HEK293 (cell line): ENCODE measurements around the gene SETD1A.

Source experiments
- CTCF ChIA-PET: fragments of 350-600 bp; formaldehyde crosslinking; extraction: SDS; loops from one replicate; lab custom pipeline; 2021; ENCODE audit warnings: antibody characterized with exemption; lab: Yijun Ruan, JAX
- POLR2A ChIA-PET: fragments of 300-600 bp; formaldehyde crosslinking; extraction: SDS; loops from one replicate; lab custom pipeline; 2020; ENCODE audit warnings: antibody characterized with exemption, inconsistent platforms; lab: Yijun Ruan, JAX
- H3K27ac ChIP-seq: fragments of 200-500 bp; sonication (Bioruptor generic); 2 replicates; pipeline ENCODE4 v1.5.1; 2014; ENCODE audit warnings: low read depth, low read length, control low read depth, inconsistent platforms; ENCODE audit errors: extremely low read depth
- H3K36me3 ChIP-seq, 2 experiments: fragments of 200-500 bp in 1 of 2; sonication (Bioruptor generic) in 1 of 2; 1 replicate in 1 of 2; 2 replicates in 1 of 2; pipeline ENCODE4 v1.5.1; 2014 to 2017; ENCODE audit warnings: inconsistent platforms in 2 of 2, low read length in 2 of 2; ENCODE audit not compliant: control insufficient read depth in 2 of 2, insufficient read depth in 1 of 2
- H3K4me1 ChIP-seq: fragments of 200-500 bp; sonication (Bioruptor generic); 2 replicates; pipeline ENCODE4 v1.5.1; 2014; ENCODE audit warnings: mild to moderate bottlenecking, low read length, inconsistent platforms; ENCODE audit not compliant: control insufficient read depth, insufficient read depth
- H3K4me3 ChIP-seq: 2 replicates; pipeline ENCODE4 v1.5.1; 2011; ENCODE audit warnings: low read depth, mild to moderate bottlenecking, control low read depth, low read length, moderate library complexity
- H3K9me3 ChIP-seq: fragments of 200-500 bp; sonication (Bioruptor generic); 2 replicates; pipeline ENCODE4 v1.5.1; 2014; ENCODE audit warnings: low read depth, low read length, inconsistent platforms; ENCODE audit not compliant: control insufficient read depth, insufficient read depth
- AEBP2 ChIP-seq: fragments of 450-650 bp; formaldehyde crosslinking; IDR thresholded peaks from 2 replicates; pipeline ENCODE4 v1.5.1; 2016; ENCODE audit warnings: missing biosample characterization, missing genetic modification characterization, borderline replicate concordance
- HIC1 ChIP-seq: fragments of 450-650 bp; formaldehyde crosslinking; IDR thresholded peaks from 2 replicates; pipeline ENCODE4 v1.5.1; 2016; ENCODE audit warnings: missing biosample characterization, missing genetic modification characterization
- HOXC10 ChIP-seq: sonication (generic); formaldehyde crosslinking; IDR thresholded peaks from 2 replicates; pipeline ENCODE4 v1.8.1; 2023; ENCODE audit warnings: mild to moderate bottlenecking, missing genetic modification reagents
- IKZF3 ChIP-seq: fragments of 450-650 bp; IDR thresholded peaks from 2 replicates; pipeline ENCODE4 v1.5.0; 2018; ENCODE audit warnings: missing biosample characterization, mild to moderate bottlenecking, missing genetic modification characterization, moderate library complexity
- KLF16 ChIP-seq: fragments of 450-650 bp; formaldehyde crosslinking; IDR thresholded peaks from 2 replicates; pipeline ENCODE4 v1.5.1; 2017; ENCODE audit warnings: missing biosample characterization, missing genetic modification characterization
- TCF7L2 ChIP-seq: IDR thresholded peaks from 2 replicates; pipeline ENCODE4 v1.6.1; 2011; ENCODE audit warnings: low read depth, mild to moderate bottlenecking, inconsistent platforms, low read length, moderate library complexity, borderline replicate concordance
- WT1 ChIP-seq: fragments of 450-650 bp; formaldehyde crosslinking; IDR thresholded peaks from 2 replicates; pipeline ENCODE4 v1.5.1; 2016; ENCODE audit warnings: missing biosample characterization, missing genetic modification characterization
- YY2 ChIP-seq: fragments of 450-650 bp; formaldehyde crosslinking; IDR thresholded peaks from 2 replicates; pipeline ENCODE4 v1.5.1; 2016; ENCODE audit warnings: missing biosample characterization, missing genetic modification characterization
- ZBTB7A ChIP-seq: fragments of 450-650 bp; formaldehyde crosslinking; IDR thresholded peaks from 2 replicates; pipeline ENCODE4 v1.5.1; 2016; ENCODE audit warnings: low read depth, missing biosample characterization, missing genetic modification characterization
- ZEB2 ChIP-seq: fragments of 450-650 bp; formaldehyde crosslinking; IDR thresholded peaks from 2 replicates; pipeline ENCODE4 v1.5.1; 2016; ENCODE audit warnings: missing biosample characterization, missing genetic modification characterization
- ZFP3 ChIP-seq: fragments of 450-650 bp; formaldehyde crosslinking; IDR thresholded peaks from 2 replicates; pipeline ENCODE4 v1.5.1; 2016; ENCODE audit warnings: low read depth, missing biosample characterization, missing genetic modification characterization
- ZFP69B ChIP-seq: fragments of 450-650 bp; formaldehyde crosslinking; IDR thresholded peaks from 2 replicates; pipeline ENCODE4 v1.5.1; 2016; ENCODE audit warnings: missing biosample characterization, missing genetic modification characterization
- ZNF10 ChIP-seq: fragments of 450-650 bp; formaldehyde crosslinking; IDR thresholded peaks from 2 replicates; pipeline ENCODE4 v1.5.1; 2017; ENCODE audit warnings: missing biosample characterization, missing genetic modification characterization
- ZNF146 ChIP-seq: fragments of 450-650 bp; formaldehyde crosslinking; IDR thresholded peaks from 2 replicates; pipeline ENCODE4 v1.5.1; 2016; ENCODE audit warnings: missing biosample characterization, missing genetic modification characterization
- ZNF239 ChIP-seq: fragments of 450-650 bp; formaldehyde crosslinking; IDR thresholded peaks from 2 replicates; pipeline ENCODE4 v1.5.1; 2016; ENCODE audit warnings: missing biosample characterization, missing genetic modification characterization
- ZNF274 ChIP-seq, 2 experiments: fragments of 200-500 bp in 1 of 2; fragments of 450-650 bp in 1 of 2; sonication (Bioruptor generic) in 1 of 2; formaldehyde crosslinking in 1 of 2; IDR thresholded peaks; 2 replicates each; pipeline versions ENCODE4 v1.5.1 to v1.6.1; 2014 to 2016; ENCODE audit warnings: borderline replicate concordance in 1 of 2, inconsistent platforms in 1 of 2, low read length in 1 of 2, missing biosample characterization in 1 of 2, missing genetic modification characterization in 1 of 2
- ZNF391 ChIP-seq: fragments of 450-650 bp; formaldehyde crosslinking; IDR thresholded peaks from 2 replicates; pipeline ENCODE4 v1.5.1; 2016; ENCODE audit warnings: low read depth, missing biosample characterization, missing genetic modification characterization, borderline replicate concordance
- ZNF501 ChIP-seq: fragments of 450-650 bp; formaldehyde crosslinking; IDR thresholded peaks from 2 replicates; pipeline ENCODE4 v1.5.1; 2016; ENCODE audit warnings: missing biosample characterization, missing genetic modification characterization
- ZNF514 ChIP-seq: fragments of 450-650 bp; formaldehyde crosslinking; IDR thresholded peaks from 2 replicates; pipeline ENCODE4 v1.5.1; 2016; ENCODE audit warnings: missing biosample characterization, missing genetic modification characterization
- ZNF549 ChIP-seq: fragments of 450-650 bp; IDR thresholded peaks from 2 replicates; pipeline ENCODE4 v1.5.1; 2018; ENCODE audit warnings: missing biosample characterization, missing genetic modification characterization, mild to moderate bottlenecking, inconsistent platforms, moderate library complexity
- ZNF580 ChIP-seq: fragments of 450-650 bp; formaldehyde crosslinking; IDR thresholded peaks from 2 replicates; pipeline ENCODE4 v1.5.1; 2016; ENCODE audit warnings: missing biosample characterization, missing genetic modification characterization
- ZNF664 ChIP-seq: fragments of 450-650 bp; formaldehyde crosslinking; IDR thresholded peaks from 2 replicates; pipeline ENCODE4 v1.5.1; 2016; ENCODE audit warnings: missing biosample characterization, missing genetic modification characterization
- ZNF776 ChIP-seq: fragments of 450-650 bp; formaldehyde crosslinking; IDR thresholded peaks from 2 replicates; pipeline ENCODE4 v1.5.0; 2017; ENCODE audit warnings: missing biosample characterization, missing genetic modification characterization, borderline replicate concordance
- ZXDB ChIP-seq: fragments of 450-650 bp; formaldehyde crosslinking; IDR thresholded peaks from 2 replicates; pipeline ENCODE4 v1.5.1; 2016; ENCODE audit warnings: missing biosample characterization, missing genetic modification characterization

Gene SETD1A

GRCh38 chr16:30942426-30942806 lies 15.1 kb upstream of the SETD1A start:
- TF ChIP-seq AEBP2 (no peak), ZFP3 (tag by site-specific recombination) (peak; percentile 36; the same call in 1 of the 2 replicates), KLF16 (tag by site-specific recombination) (0 out of 2 replicates have a peak, but pooled peaks have one; percentile 1)
- peaks cover 28 to 72% of the 10 kb centered on the region in 2 experiments; a peak in 2 of 3 replicates for H3K36me3 ChIP-seq
- no peaks in the 10 kb centered on the region for H3K4me1 ChIP-seq
- POLR2A ChIA-PET = interaction anchor here (0.6 to 3.7 kb wide), 7 partner anchors 11 to 135 kb away, joined by 3 to 15 read pairs (median 4); partner anchors contain the start of genes FBXL19 and SETD1A
- H3K4me3 ChIP-seq = no peak overlapping the region
- H3K9me3 ChIP-seq = no peaks in the 10 kb centered on the region
- no peak overlapping the region for H3K27ac ChIP-seq
- CTCF ChIA-PET = interaction anchor here (0.6 to 6.5 kb wide), 25 partner anchors 8 to 926 kb away, joined by 3 to 74 read pairs (median 3); partner anchors contain the start of gene SETD1A

- Histone ChIP-seq H3K36me3 (peaks cover 28 to 66% of the 10 kb centered on the region in 2 experiments; a peak in 2 of 3 replicates), H3K4me3 (no peak overlapping the region), H3K27ac (no peak overlapping the region), H3K4me1 (no peaks in the 10 kb centered on the region), H3K9me3 (no peaks in the 10 kb centered on the region)
- ChIA-PET CTCF (interaction anchor here (0.5 to 6.5 kb wide), 9 partner anchors 10 to 514 kb away, joined by 3 to 74 read pairs (median 4); partner anchors contain the start of genes HSD3B7 and SETD1A), POLR2A (no interaction called here)
- TF ChIP-seq ZNF146 (tag by site-specific recombination) (peak; percentile 100), ZNF580 (tag by site-specific recombination) (peak; percentile 79), ZFP69B (tag by site-specific recombination) (no peak)
These were observed 13.2 kb upstream of the SETD1A start for GRCh38 chr16:30944352-30944751.

- Histone ChIP-seq H3K27ac (no peak overlapping the region), H3K9me3 (no peaks in the 10 kb centered on the region), H3K4me3 (no peak overlapping the region), H3K4me1 (no peaks in the 10 kb centered on the region), H3K36me3 (peaks cover 25 to 46% of the 10 kb centered on the region in 2 experiments; a peak in 2 of 3 replicates)
- ChIA-PET POLR2A (no interaction called here), CTCF (interaction anchor here (0.6 kb wide), 1 partner anchor 12 kb away, joined by 3 read pairs; no protein-coding TSS in a partner anchor)
- TF ChIP-seq ZNF10 (tag by site-specific recombination) (peak; percentile 50; the same call in 1 of the 2 replicates), ZNF146 (tag by site-specific recombination) (no peak), ZNF274 (IDR thresholded peaks at IDR 0.05; ENCODE audit: low read length) (no peak), ZNF274 (tag by site-specific recombination; IDR thresholded peaks at IDR 0.05; ENCODE audit: borderline replicate concordance) (no peak), TCF7L2 (no peak), ZNF664 (no peak), IKZF3 (no peak), ZNF501 (no peak), HOXC10 (CRISPR knock-in tag) (no peak), ZNF776 (tag by site-specific recombination) (no peak), ZNF391 (tag by site-specific recombination) (no peak), YY2 (tag by site-specific recombination) (no peak), WT1 (no peak), ZNF549 (tag by site-specific recombination) (no peak), ZXDB (no peak), ZNF514 (tag by site-specific recombination) (no peak), HIC1 (tag by site-specific recombination) (peak; percentile 85; the same call in 1 of the 2 replicates), ZNF239 (tag by site-specific recombination) (no peak), ZBTB7A (tag by site-specific recombination) (no peak), ZEB2 (tag by site-specific recombination) (no peak)
These were observed 10.6 kb upstream of the SETD1A start for GRCh38 chr16:30946671-30947540.
